Fibroblast of villous mesenchyme (primary cell): Measurements from ENCODE around the gene HDAC3. TPM values are rescaled to one million over a fixed set of nuclear protein-coding genes. Genes with fewer than 3 reads are reported as not detected.

Experiments used
- DNase-seq: peaks from one replicate; pipeline ENCODE4 v3.0.0-alpha.2; 2010; ENCODE audit warnings: low read depth
- H3K4me3 ChIP-seq: 2 replicates; pipeline ENCODE4 v1.5.1; 2011; ENCODE audit warnings: low read depth, mild to moderate bottlenecking, low read length
- CTCF ChIP-seq: IDR thresholded peaks from 2 replicates; pipeline ENCODE4 v1.5.1; 2012; ENCODE audit warnings: low read depth, mild to moderate bottlenecking, low read length; ENCODE audit not compliant: insufficient read depth
- total RNA-seq: library from RNA; depleted of rRNA; stranded (reverse); fragments of >200 nt; gene quantifications from 2 replicates; pipeline ENCODE4 v1.2.3, GENCODE V29; 2012

Gene HDAC3
- total RNA-seq, 1 donor = 53.5 TPM

GRCh38 chr5:141650851-141651727 is 14.4 kb upstream of the HDAC3 start, which contains the start of gene FCHSD1:
TSS of gene FCHSD1 (minus strand) at chr5:141651418. CDS start at chr5:141651368, 50 bp downstream.
- TF ChIP-seq CTCF = no peak

GRCh38 chr5:141649972-141650371 is 13.3 kb upstream of the HDAC3 start:
- DNase-seq = no peak
- TF ChIP-seq CTCF = no peak
- H3K4me3 ChIP-seq = no peak overlapping the region

More at GRCh38 chr5:141650851-141651727, 14.4 kb upstream of the HDAC3 start, which contains the start of gene FCHSD1:
- peak within 1 kb of the TSS; percentile 87 for H3K4me3 ChIP-seq
- peak; percentile 82 for DNase-seq

- no peak for DNase-seq
- H3K4me3 ChIP-seq = no peak overlapping the region
- TF ChIP-seq CTCF = no peak
These were observed 12.5 kb upstream of the HDAC3 start for GRCh38 chr5:141649056-141649688.

- TF ChIP-seq CTCF = no peak
- H3K4me3 ChIP-seq = no peak overlapping the region
- no peak for DNase-seq
These were observed 11.2 kb upstream of the HDAC3 start for GRCh38 chr5:141647851-141648250.

- TF ChIP-seq CTCF = no peak
- H3K4me3 ChIP-seq = no peak overlapping the region
- no peak for DNase-seq
These were observed 10.6 kb upstream of the HDAC3 start for GRCh38 chr5:141647242-141647641.

GRCh38 chr5:141646026-141646425 is 9.4 kb upstream of the HDAC3 start:
- no peak for TF ChIP-seq CTCF
- DNase-seq = no peak
- no peak overlapping the region for H3K4me3 ChIP-seq
